H9 (cell line): Measurements from ENCODE around the gene ACAA2. TPM values are rescaled to one million over a fixed set of nuclear protein-coding genes. Genes with fewer than 3 reads are reported as not detected.
"Not testable (repeated sequence)": the region's sequence is repeated elsewhere in the genome, so short reads cannot be mapped to it uniquely, and the experiment has no call there.

ENCODE experiments used
- DNase-seq: peaks from one replicate; pipeline ENCODE4 v3.0.0-alpha.2; 2017
- H2AFZ ChIP-seq: one replicate; pipeline ENCODE4 v1.6.1; 2013; ENCODE audit warnings: mild to moderate bottlenecking, low read length, control low read depth, moderate library complexity
- H2AK5ac ChIP-seq: 2 replicates; pipeline ENCODE4 v1.6.1; 2013; ENCODE audit warnings: low read length, control low read depth, mixed read lengths; ENCODE audit not compliant: insufficient read length
- H2BK120ac ChIP-seq: one replicate; pipeline ENCODE4 v1.6.1; 2013; ENCODE audit warnings: low read depth, mild to moderate bottlenecking, low read length, control low read depth, inconsistent platforms; ENCODE audit not compliant: poor library complexity, severe bottlenecking
- H2BK12ac ChIP-seq: 2 replicates; pipeline ENCODE4 v1.6.1; 2013; ENCODE audit warnings: low read length, control low read depth, mixed read lengths, low read depth; ENCODE audit not compliant: insufficient read length
- H2BK15ac ChIP-seq: 2 replicates; pipeline ENCODE4 v1.6.1; 2013; ENCODE audit warnings: low read depth, low read length, control low read depth
- H2BK20ac ChIP-seq: one replicate; pipeline ENCODE4 v1.6.1; 2013; ENCODE audit warnings: low read depth, mild to moderate bottlenecking, low read length, control low read depth, inconsistent platforms; ENCODE audit not compliant: poor library complexity, severe bottlenecking
- H2BK5ac ChIP-seq: 2 replicates; pipeline ENCODE4 v1.6.1; 2013; ENCODE audit warnings: low read length, control low read depth, mixed read lengths; ENCODE audit not compliant: insufficient read length
- H3K14ac ChIP-seq: 2 replicates; pipeline ENCODE4 v1.6.1; 2013; ENCODE audit warnings: low read length, control low read depth; ENCODE audit not compliant: insufficient read depth
- H3K18ac ChIP-seq: 2 replicates; pipeline ENCODE4 v1.6.1; 2013; ENCODE audit warnings: low read depth, mild to moderate bottlenecking, mixed read lengths, low read length, control low read depth; ENCODE audit not compliant: insufficient read length
- H3K23ac ChIP-seq: 2 replicates; pipeline ENCODE4 v1.6.1; 2013; ENCODE audit warnings: low read length, control low read depth, mixed read lengths, low read depth; ENCODE audit not compliant: insufficient read length
- H3K23me2 ChIP-seq: 2 replicates; pipeline ENCODE4 v1.6.1; 2013; ENCODE audit warnings: low read depth, mild to moderate bottlenecking, mixed read lengths, low read length, control low read depth; ENCODE audit not compliant: insufficient read length, poor library complexity, severe bottlenecking
- H3K27ac ChIP-seq: 2 replicates; pipeline ENCODE4 v1.5.1; 2013; ENCODE audit warnings: low read length, control low read depth, mixed read lengths, low read depth; ENCODE audit not compliant: insufficient read length
- H3K27me3 ChIP-seq: 2 replicates; pipeline ENCODE4 v1.6.1; 2013; ENCODE audit warnings: low read length, control low read depth, inconsistent platforms; ENCODE audit not compliant: insufficient read depth
- H3K4ac ChIP-seq: 2 replicates; pipeline ENCODE4 v1.6.1; 2013; ENCODE audit warnings: low read depth, mild to moderate bottlenecking, control low read depth, inconsistent platforms, low read length, moderate library complexity
- H3K4me1 ChIP-seq: 2 replicates; pipeline ENCODE4 v1.6.1; 2013; ENCODE audit warnings: low read length, control low read depth, inconsistent platforms; ENCODE audit not compliant: insufficient read depth
- H3K4me2 ChIP-seq: 2 replicates; pipeline ENCODE4 v1.6.1; 2013; ENCODE audit warnings: low read length, control low read depth, mixed read lengths; ENCODE audit not compliant: insufficient read length, insufficient read depth
- H3K56ac ChIP-seq: 2 replicates; pipeline ENCODE4 v1.6.1; 2013; ENCODE audit warnings: low read depth, mild to moderate bottlenecking, mixed read lengths, low read length, control low read depth; ENCODE audit not compliant: insufficient read length
- H3K79me1 ChIP-seq: 2 replicates; pipeline ENCODE4 v1.6.1; 2013; ENCODE audit warnings: low read depth, mild to moderate bottlenecking, moderate library complexity, low read length, control low read depth, inconsistent platforms; ENCODE audit not compliant: insufficient read depth, poor library complexity, severe bottlenecking
- H3K79me2 ChIP-seq: 2 replicates; pipeline ENCODE4 v1.6.1; 2013; ENCODE audit warnings: low read length, control low read depth, inconsistent platforms; ENCODE audit not compliant: insufficient read depth
- H3K9ac ChIP-seq: 2 replicates; pipeline ENCODE4 v1.6.1; 2013; ENCODE audit warnings: low read length, control low read depth, mixed read lengths; ENCODE audit not compliant: insufficient read length; ENCODE audit errors: extremely low read depth
- H3K9me3 ChIP-seq: one replicate; pipeline ENCODE4 v1.6.1; 2013; ENCODE audit warnings: low read depth, low read length, inconsistent platforms; ENCODE audit not compliant: control insufficient read depth
- H3T11ph ChIP-seq: one replicate; pipeline ENCODE4 v1.6.1; 2013; ENCODE audit warnings: mild to moderate bottlenecking, low read length, control low read depth, inconsistent platforms
- H4K20me1 ChIP-seq: one replicate; pipeline ENCODE4 v1.6.1; 2013; ENCODE audit not compliant: control insufficient read depth, insufficient read length, insufficient read depth
- H4K5ac ChIP-seq: 2 replicates; pipeline ENCODE4 v1.6.1; 2013; ENCODE audit warnings: low read depth, mild to moderate bottlenecking, mixed read lengths, low read length, control low read depth; ENCODE audit not compliant: insufficient read length
- H4K8ac ChIP-seq: replicated peaks from 2 replicates; pipeline ENCODE4 v1.6.1; 2013; ENCODE audit warnings: low read length, control low read depth, mixed read lengths, low read depth; ENCODE audit not compliant: insufficient read length
- H4K91ac ChIP-seq: 2 replicates; pipeline ENCODE4 v1.6.1; 2013; ENCODE audit warnings: low read depth, mild to moderate bottlenecking, moderate library complexity, mixed read lengths, low read length, control low read depth; ENCODE audit not compliant: insufficient read length
- H3K27ac Mint-ChIP-seq, 3 experiments: 2 replicates in 2 of 3; 3 replicates in 1 of 3; pipeline ENCODE4 v1.8.0; 2020 to 2021; ENCODE audit warnings: mixed read lengths in 3 of 3, mild to moderate bottlenecking in 1 of 3, moderate library complexity in 1 of 3
- H3K27me3 Mint-ChIP-seq: 2 replicates; pipeline ENCODE4 v1.8.0; 2021; ENCODE audit warnings: low read depth, mild to moderate bottlenecking, moderate library complexity, mixed read lengths
- H3K36me3 Mint-ChIP-seq, 3 experiments: 2 replicates in 2 of 3; 3 replicates in 1 of 3; pipeline ENCODE4 v1.8.0; 2020 to 2021; ENCODE audit warnings: low read depth in 3 of 3, mixed read lengths in 3 of 3; ENCODE audit not compliant: insufficient read depth in 1 of 3
- H3K4me1 Mint-ChIP-seq, 2 experiments: 2 replicates each; pipeline ENCODE4 v1.8.0; 2020; ENCODE audit warnings: mixed read lengths in 2 of 2
- H3K4me3 Mint-ChIP-seq, 2 experiments: 2 replicates in 1 of 2; 3 replicates in 1 of 2; pipeline ENCODE4 v1.8.0; 2020 to 2021; ENCODE audit warnings: mild to moderate bottlenecking in 2 of 2, mixed read lengths in 2 of 2, moderate library complexity in 1 of 2
- H3K9me3 Mint-ChIP-seq, 2 experiments: 2 replicates in 1 of 2; 3 replicates in 1 of 2; pipeline ENCODE4 v1.8.0; 2020; ENCODE audit warnings: mild to moderate bottlenecking in 2 of 2, mixed read lengths in 2 of 2, moderate library complexity in 1 of 2
- CTCF ChIP-seq: fragments of 200-600 bp; sonication (generic); conservative IDR thresholded peaks from 3 replicates; pipeline ENCODE4 v1.8.0; 2021; ENCODE audit warnings: antibody characterized with exemption, mild to moderate bottlenecking
- WGBS: extraction: QIAGEN DNeasy Blood & Tissue Kit; methylation state at CpG from one replicate; pipeline ENCODE4 v1.1.7; 2013; ENCODE audit warnings: missing lambda C conversion rate, low lambda C conversion rate, mixed read lengths; ENCODE audit not compliant: insufficient read length; ENCODE audit errors: extremely low coverage; 5-methylcytosine and 5-hydroxymethylcytosine counted together
- total RNA-seq: library from RNA; stranded (reverse); gene quantifications from 2 replicates; pipeline ENCODE4 v1.2.1, GENCODE V29; 2021

The ACAA2 gene
- total RNA-seq, 1 experiment from 2014 or later = 115 TPM

DNA sequence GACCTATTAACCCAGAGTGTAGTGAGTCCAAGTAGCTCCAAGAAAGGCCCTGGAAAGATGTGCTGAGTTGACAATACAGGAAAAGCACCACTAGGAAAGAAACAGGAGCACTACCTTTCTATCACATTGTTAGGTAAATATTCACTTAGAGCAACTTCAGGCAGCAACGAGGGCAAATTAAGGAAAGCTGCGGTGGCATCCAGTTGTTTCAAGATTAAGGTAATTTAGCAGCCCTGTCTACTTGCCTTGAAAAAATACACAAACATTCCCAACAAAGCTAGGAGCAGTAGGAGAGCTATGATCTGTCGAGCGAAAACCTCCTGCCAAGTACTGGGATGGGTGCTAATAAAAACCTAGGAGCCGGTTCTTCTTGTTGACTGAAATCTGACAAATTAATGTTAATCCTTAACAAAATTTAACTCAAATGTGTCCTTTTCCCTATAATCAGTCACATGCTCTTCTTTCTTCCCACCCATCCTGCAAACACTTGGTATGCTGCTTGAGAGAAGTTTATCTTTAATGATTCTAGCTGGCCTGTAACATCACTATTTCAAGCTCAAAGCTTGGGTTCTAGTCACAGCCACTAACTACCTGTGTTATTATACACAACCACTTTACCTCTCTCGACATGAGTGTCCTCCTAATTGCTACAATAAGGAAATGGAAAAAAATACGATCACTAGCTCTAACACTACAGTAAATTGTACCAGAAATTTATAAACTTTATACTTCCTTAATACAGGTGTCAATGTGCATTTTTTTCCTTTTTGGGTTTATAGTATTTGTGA lies 2.0 kb downstream of the ACAA2 start:
- Mint-ChIP-seq H3K27ac (peak overlapping the region in 1 of 3 experiments; percentile 64; a peak in 2 of 7 replicates), H3K27me3 (no peaks in the 10 kb centered on the region; the same call in 1 of the 2 replicates), H3K36me3 (peaks cover 30 to 33% (median 31%) of the 10 kb centered on the region in 3 experiments), H3K4me1 (peaks cover 21 to 26% of the 10 kb centered on the region in 2 experiments), H3K9me3 (peaks cover 24 to 28% of the 10 kb centered on the region in 2 experiments), H3K4me3 (peak overlapping the region; percentile 0 to 38; a peak in 4 of 5 replicates)
- Histone ChIP-seq H3K56ac (no peak overlapping the region), H3K14ac (no peak overlapping the region), H3K23me2 (peaks cover 5% of the 10 kb centered on the region), H3K9me3 (peaks cover 13% of the 10 kb centered on the region), H2AK5ac (no peak overlapping the region), H4K5ac (no peak overlapping the region), H2BK20ac (no peak overlapping the region), H3K18ac (no peak overlapping the region), H3K4me2 (no peak overlapping the region), H2BK120ac (no peak overlapping the region), H3T11ph (no peak overlapping the region), H2BK15ac (no peak overlapping the region), H3K79me2 (peaks cover 16% of the 10 kb centered on the region; the same call in 1 of the 2 replicates), H3K27me3 (no peaks in the 10 kb centered on the region), H4K8ac (no peak overlapping the region), H3K23ac (no peak overlapping the region), H2BK5ac (no peak overlapping the region), H2AFZ (no peak overlapping the region), H3K27ac (no peak overlapping the region), H3K4ac (no peak overlapping the region), H3K4me1 (0 out of 2 replicates have a peak, but pooled peaks cover 3% of the 10 kb centered on the region), H3K9ac (no peak overlapping the region), H3K79me1 (peaks cover 5% of the 10 kb centered on the region), H4K91ac (no peak overlapping the region), H2BK12ac (no peak overlapping the region), H4K20me1 (no peaks in the 10 kb centered on the region)
- no peak for TF ChIP-seq CTCF
- no CpG with 5 or more reads among the region's 7 CpGs for WGBS
- DNase-seq = no peak

DNA sequence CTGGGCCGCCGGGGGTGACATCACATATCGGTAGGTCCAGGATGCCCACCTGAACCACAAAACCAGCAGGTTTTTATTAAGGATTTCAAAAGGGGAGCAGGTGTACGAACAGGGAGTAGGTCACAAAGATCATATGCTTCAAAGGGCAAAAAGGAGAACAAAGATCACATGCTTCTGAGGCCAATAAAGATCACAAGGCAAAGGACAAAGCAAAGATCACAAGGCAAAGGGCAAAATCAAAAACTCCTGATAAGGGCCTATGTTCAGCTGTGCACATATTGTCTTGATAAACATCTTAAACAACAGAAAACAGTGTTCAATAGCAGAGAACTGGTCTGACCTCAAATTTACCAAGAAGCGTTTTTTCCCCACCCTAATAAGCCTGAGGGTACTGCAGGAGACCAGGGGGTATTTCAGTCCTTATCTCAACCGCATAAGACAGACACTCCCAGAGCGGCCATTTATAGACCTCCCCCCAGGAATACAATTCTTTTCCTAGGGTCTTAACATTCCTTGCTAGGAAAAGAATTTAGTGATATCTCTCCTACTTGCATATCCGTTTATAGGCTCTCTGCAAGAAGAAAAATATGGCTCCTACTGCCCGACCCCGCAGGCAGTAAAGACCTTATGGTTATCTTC lies 4.7 kb downstream of the ACAA2 start:
- H3K4ac ChIP-seq, H4K5ac ChIP-seq, H2AK5ac ChIP-seq, H3K4me2 ChIP-seq, H3K9ac ChIP-seq, H3K56ac ChIP-seq, H3K18ac ChIP-seq, H3K27ac Mint-ChIP-seq, H3K27me3 ChIP-seq, H4K20me1 ChIP-seq, H3K27ac ChIP-seq, H2BK5ac ChIP-seq, H2BK120ac ChIP-seq, H3K27me3 Mint-ChIP-seq, H3K23ac ChIP-seq, H3K4me1 ChIP-seq, H3K23me2 ChIP-seq, H2BK20ac ChIP-seq, H3K79me1 ChIP-seq, H2AFZ ChIP-seq, H2BK15ac ChIP-seq, H3K4me3 Mint-ChIP-seq, H3K14ac ChIP-seq, H2BK12ac ChIP-seq, H3T11ph ChIP-seq, H4K91ac ChIP-seq, DNase-seq, H4K8ac ChIP-seq: not testable (repeated sequence)
- peaks cover 24 to 28% of the 10 kb centered on the region in 2 experiments for H3K9me3 Mint-ChIP-seq
- H3K4me1 Mint-ChIP-seq = peaks cover 18 to 19% of the 10 kb centered on the region in 2 experiments
- Histone ChIP-seq H3K79me2 (peaks cover 20% of the 10 kb centered on the region; the same call in 1 of the 2 replicates), H3K9me3 (peaks cover 13% of the 10 kb centered on the region)
- H3K36me3 Mint-ChIP-seq = peaks cover 30 to 33% (median 31%) of the 10 kb centered on the region in 3 experiments
- no CpG with 5 or more reads among the region's 10 CpGs for WGBS
